Mesenchymal stem cell (in vitro differentiated cells and primary cell): ENCODE measurements around the gene FNBP1. TPM values are rescaled to one million over a fixed set of nuclear protein-coding genes. Genes with fewer than 3 reads are reported as not detected.
A peak's percentile ranks its signal among the peaks of the same experiment; 100 is the strongest.

ENCODE experiments used
- DNase-seq: peaks from one replicate; pipeline ENCODE4 v3.0.0-alpha.2; 2013
- H2AFZ ChIP-seq: one replicate; pipeline ENCODE4 v1.6.1; 2013; ENCODE audit warnings: low read depth, mild to moderate bottlenecking, control low read depth, inconsistent platforms, low read length, moderate library complexity
- H2AK5ac ChIP-seq: 2 replicates; pipeline ENCODE4 v1.6.1; 2013; ENCODE audit warnings: low read length, moderate library complexity, mild to moderate bottlenecking, inconsistent platforms; ENCODE audit not compliant: severe bottlenecking
- H2BK120ac ChIP-seq: one replicate; pipeline ENCODE4 v1.6.1; 2013; ENCODE audit warnings: low read depth, mild to moderate bottlenecking, inconsistent platforms, low read length, moderate library complexity
- H2BK12ac ChIP-seq, 2 experiments: one replicate each; pipeline ENCODE4 v1.6.1; 2013; ENCODE audit warnings: inconsistent platforms in 2 of 2, low read length in 2 of 2, mild to moderate bottlenecking in 2 of 2, moderate library complexity in 2 of 2, control low read depth in 1 of 2
- H2BK15ac ChIP-seq: one replicate; pipeline ENCODE4 v1.6.1; 2013; ENCODE audit warnings: mild to moderate bottlenecking, low read depth, inconsistent platforms; ENCODE audit not compliant: poor library complexity, severe bottlenecking
- H2BK5ac ChIP-seq: 2 replicates; pipeline ENCODE4 v1.6.1; 2013; ENCODE audit warnings: low read depth, mild to moderate bottlenecking, low read length, control low read depth, inconsistent platforms; ENCODE audit not compliant: poor library complexity, severe bottlenecking
- H3K14ac ChIP-seq, 2 experiments: one replicate each; pipeline ENCODE4 v1.6.1; 2013; ENCODE audit warnings: inconsistent platforms in 2 of 2, low read length in 2 of 2, control low read depth in 1 of 2, mild to moderate bottlenecking in 1 of 2, moderate library complexity in 1 of 2
- H3K18ac ChIP-seq, 2 experiments: one replicate each; pipeline ENCODE4 v1.6.1; 2013; ENCODE audit warnings: inconsistent platforms in 2 of 2, low read length in 2 of 2, control low read depth in 1 of 2, low read depth in 1 of 2, mild to moderate bottlenecking in 1 of 2
- H3K23ac ChIP-seq, 2 experiments: one replicate each; pipeline ENCODE4 v1.6.1; 2013; ENCODE audit warnings: inconsistent platforms in 2 of 2, low read length in 2 of 2, mild to moderate bottlenecking in 2 of 2, moderate library complexity in 2 of 2, control low read depth in 1 of 2
- H3K27ac ChIP-seq: 2 replicates; pipeline ENCODE4 v1.5.1; 2013; ENCODE audit warnings: mild to moderate bottlenecking, moderate library complexity, low read length, control low read depth, inconsistent platforms; ENCODE audit not compliant: poor library complexity, severe bottlenecking
- H3K27me3 ChIP-seq, 2 experiments: 2 replicates each; pipeline versions ENCODE4 v1.6.1 to v1.7.0; 2013; ENCODE audit warnings: low read length in 2 of 2, mild to moderate bottlenecking in 2 of 2, moderate library complexity in 2 of 2, control low read depth in 1 of 2, inconsistent platforms in 1 of 2; ENCODE audit not compliant: control insufficient read depth in 1 of 2, insufficient read depth in 1 of 2
- H3K36me3 ChIP-seq, 2 experiments: 2 replicates each; pipeline versions ENCODE4 v1.6.1 to v1.7.0; 2013; ENCODE audit warnings: low read length in 2 of 2, control low read depth in 1 of 2, inconsistent platforms in 1 of 2, low read depth in 1 of 2, mild to moderate bottlenecking in 1 of 2; ENCODE audit not compliant: insufficient read depth in 2 of 2, control insufficient read depth in 1 of 2
- H3K4ac ChIP-seq, 2 experiments: one replicate each; pipeline ENCODE4 v1.6.1; 2013; ENCODE audit warnings: inconsistent platforms in 2 of 2, low read length in 2 of 2, mild to moderate bottlenecking in 2 of 2, moderate library complexity in 2 of 2, control low read depth in 1 of 2, low read depth in 1 of 2
- H3K4me1 ChIP-seq: 2 replicates; pipeline ENCODE4 v1.6.1; 2013; ENCODE audit warnings: low read depth, low read length, control low read depth; ENCODE audit not compliant: control insufficient read depth, insufficient read depth
- H3K4me2 ChIP-seq: 2 replicates; pipeline ENCODE4 v1.6.1; 2013; ENCODE audit warnings: low read length, mild to moderate bottlenecking, inconsistent platforms; ENCODE audit not compliant: poor library complexity, severe bottlenecking
- H3K4me3 ChIP-seq, 2 experiments: 2 replicates each; pipeline versions ENCODE4 v1.5.1 to v1.7.0; 2013; ENCODE audit warnings: low read length in 2 of 2, mild to moderate bottlenecking in 2 of 2, control low read depth in 1 of 2, low read depth in 1 of 2; ENCODE audit not compliant: insufficient read depth in 1 of 2
- H3K79me1 ChIP-seq: replicated peaks from 2 replicates; pipeline ENCODE4 v1.6.1; 2013; ENCODE audit warnings: mild to moderate bottlenecking, control low read depth, low read length, inconsistent platforms; ENCODE audit not compliant: poor library complexity, severe bottlenecking
- H3K9ac ChIP-seq: 2 replicates; pipeline ENCODE4 v1.7.0; 2013; ENCODE audit warnings: mild to moderate bottlenecking, low read length, moderate library complexity
- H3K9me3 ChIP-seq: 2 replicates; pipeline ENCODE4 v1.7.0; 2013; ENCODE audit warnings: mild to moderate bottlenecking, low read length; ENCODE audit not compliant: control insufficient read depth
- H4K8ac ChIP-seq: one replicate; pipeline ENCODE4 v1.6.1; 2013; ENCODE audit warnings: inconsistent platforms, mild to moderate bottlenecking, low read length, moderate library complexity
- H4K91ac ChIP-seq: one replicate; pipeline ENCODE4 v1.6.1; 2013; ENCODE audit warnings: mild to moderate bottlenecking, low read length, inconsistent platforms
- WGBS: methylation state at CpG from one replicate; pipeline ENCODE4 v1.1.7; 2013; ENCODE audit warnings: mixed read lengths; 5-methylcytosine and 5-hydroxymethylcytosine counted together
- polyA plus RNA-seq, 2 experiments: library from polyadenylated mRNA; stranded (reverse); fragments of 200-250 nt; gene quantifications; one replicate each; pipeline ENCODE4 v1.2.3, GENCODE V29; 2013

FNBP1 gene
- 47.4 TPM for polyA plus RNA-seq (2013, experiment 1 of 2)
- 45.8 TPM for polyA plus RNA-seq (2013, experiment 2 of 2)

DNA sequence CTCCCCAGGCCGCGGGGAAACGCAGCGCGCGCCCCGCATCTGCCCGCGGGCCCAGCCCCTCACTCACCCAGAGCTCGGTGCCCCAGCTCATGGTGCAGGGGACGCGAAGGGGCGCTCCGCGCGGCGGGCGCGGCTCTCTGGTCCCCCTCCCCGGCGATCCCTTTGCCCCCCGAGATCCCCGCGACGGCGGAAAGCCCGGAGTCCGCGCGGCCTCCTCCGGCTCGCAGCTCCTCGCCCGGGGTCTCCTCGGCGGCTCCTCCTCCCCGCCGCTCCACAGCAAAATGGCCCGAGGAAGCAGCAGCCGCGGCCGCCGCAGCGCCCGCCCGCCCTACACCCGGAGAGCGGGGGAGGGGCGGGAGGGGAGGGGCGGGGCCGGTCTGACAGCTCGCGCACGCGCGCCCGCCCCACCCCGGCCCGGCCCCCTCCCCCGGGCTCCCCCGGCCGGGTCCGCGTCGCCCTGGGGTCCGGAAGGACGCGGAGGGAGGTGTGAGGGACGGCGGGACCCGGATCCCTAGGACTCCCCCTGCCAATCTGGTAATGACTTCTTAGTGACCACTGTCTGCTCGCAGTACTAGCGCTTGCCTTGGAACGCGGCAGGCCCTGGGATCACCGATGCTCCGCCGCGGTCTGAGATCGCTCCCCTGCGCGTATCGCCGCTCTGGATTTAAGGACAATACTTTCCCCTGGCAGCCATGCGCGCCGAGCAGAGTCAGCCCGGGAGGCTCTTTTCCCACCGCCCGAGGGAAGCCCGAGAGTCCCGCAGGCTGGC, at the start of gene FNBP1:
Gene FNBP1, minus strand, starts transcription at position 305 of the 769 bp plus-strand sequence. Its CDS starts 214 bp downstream, at position 91.
- peak within 1 kb of the TSS; percentile 95 for H2BK120ac ChIP-seq
- DNase-seq, result peak; percentile 84
- peak within 1 kb of the TSS; percentile 93 for H3K9ac ChIP-seq

GRCh38 chr9:130090915-130091314, 47.9 kb upstream of the FNBP1 start:
- Histone ChIP-seq H2BK120ac (no peak overlapping the region), H2BK15ac (no peak overlapping the region), H3K18ac (no peak overlapping the region), H3K14ac (no peak overlapping the region), H3K27ac (no peak overlapping the region), H2BK5ac (no peak overlapping the region), H3K9me3 (no peaks in the 10 kb centered on the region), H2AFZ (no peak overlapping the region), H3K4me2 (no peak overlapping the region), H3K79me1 (peaks cover 11% of the 10 kb centered on the region), H3K4me3 (no peak overlapping the region), H3K23ac (no peak overlapping the region), H3K9ac (no peak overlapping the region), H3K4me1 (no peaks in the 10 kb centered on the region), H2AK5ac (no peak overlapping the region), H4K8ac (no peak overlapping the region), H2BK12ac (no peak overlapping the region), H4K91ac (no peak overlapping the region), H3K4ac (no peak overlapping the region), H3K27me3 (no peaks in the 10 kb centered on the region), H3K36me3 (peaks cover 41 to 78% of the 10 kb centered on the region in 2 experiments)
- WGBS, result 91% methylated on average over 3 of the region's 3 CpGs
- DNase-seq, result no peak

More for the DNA sequence above, at the start of gene FNBP1:
- peak within 1 kb of the TSS; percentile 80 for H2BK15ac ChIP-seq
- peak within 1 kb of the TSS; percentile 95 to 98 for H3K18ac ChIP-seq
- no peak within 1 kb of the TSS for H2AK5ac ChIP-seq
- peak within 1 kb of the TSS in 1 of 2 experiments; percentile 99 for H3K23ac ChIP-seq
- H3K27ac ChIP-seq, result peak within 1 kb of the TSS; percentile 40
- H3K27me3 ChIP-seq, result no peaks in the 10 kb centered on the region
- peak within 1 kb of the TSS; percentile 90 for H4K91ac ChIP-seq
- H3K4me1 ChIP-seq, result peaks cover 12% of the 10 kb centered on the region
- H3K79me1 ChIP-seq, result peaks cover 13% of the 10 kb centered on the region
- H3K14ac ChIP-seq, result peak within 1 kb of the TSS; percentile 57 to 96
- H3K9me3 ChIP-seq, result no peaks in the 10 kb centered on the region
- H2AFZ ChIP-seq, result peak within 1 kb of the TSS; percentile 94
- peak within 1 kb of the TSS; percentile 95 to 99 for H3K4ac ChIP-seq
- H3K36me3 ChIP-seq, result peaks cover 0 to 4% of the 10 kb centered on the region in 2 experiments
- H3K4me2 ChIP-seq, result peak within 1 kb of the TSS; percentile 99
- peak within 1 kb of the TSS; percentile 28 to 90 for H2BK12ac ChIP-seq
- H3K4me3 ChIP-seq, result peak within 1 kb of the TSS; percentile 94 to 97
- H2BK5ac ChIP-seq, result no peak within 1 kb of the TSS
- WGBS, result under 1% methylated on average over 39 of the region's 92 CpGs
- H4K8ac ChIP-seq, result peak within 1 kb of the TSS; percentile 94

- 97% methylated on average over 12 of the region's 12 CpGs for WGBS
- Histone ChIP-seq H3K27ac (no peak overlapping the region), H2BK5ac (no peak overlapping the region), H3K4me3 (no peak overlapping the region), H3K27me3 (no peaks in the 10 kb centered on the region), H3K9me3 (no peaks in the 10 kb centered on the region), H4K91ac (no peak overlapping the region), H3K36me3 (peaks cover 40 to 84% of the 10 kb centered on the region in 2 experiments), H3K23ac (no peak overlapping the region), H2BK15ac (no peak overlapping the region), H3K4me1 (no peaks in the 10 kb centered on the region), H3K9ac (no peak overlapping the region), H2AFZ (no peak overlapping the region), H2AK5ac (no peak overlapping the region), H3K79me1 (peaks cover 7% of the 10 kb centered on the region), H3K18ac (no peak overlapping the region), H2BK12ac (no peak overlapping the region), H3K4ac (no peak overlapping the region), H2BK120ac (no peak overlapping the region), H3K4me2 (no peak overlapping the region), H3K14ac (no peak overlapping the region), H4K8ac (no peak overlapping the region)
- DNase-seq, result no peak
Observed at GRCh38 chr9:130089141-130089540, 46.2 kb upstream of the FNBP1 start.

DNA sequence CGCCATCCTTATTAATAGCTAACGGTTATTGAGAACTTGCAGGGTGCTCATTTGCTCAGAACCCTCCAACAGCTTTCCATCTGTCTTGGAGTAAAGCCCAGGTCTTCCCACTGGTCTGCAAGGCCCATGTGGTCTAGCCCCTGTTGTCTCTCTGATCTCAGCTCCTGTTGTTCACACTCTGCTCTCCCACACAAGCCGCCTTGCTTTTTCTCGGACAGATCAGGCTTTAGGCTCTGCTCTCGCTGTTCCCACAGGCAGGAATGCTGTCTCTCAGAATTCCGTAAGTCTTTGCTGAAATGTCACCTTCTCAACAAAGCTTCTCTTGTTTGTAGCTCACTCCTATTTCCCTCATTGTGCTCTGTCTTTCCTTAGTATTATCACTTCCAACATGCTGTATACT, 45.1 kb upstream of the FNBP1 start:
- peaks cover 35 to 81% of the 10 kb centered on the region in 2 experiments for H3K36me3 ChIP-seq
- H3K9me3 ChIP-seq, result no peaks in the 10 kb centered on the region
- H4K8ac ChIP-seq, result no peak overlapping the region
- H4K91ac ChIP-seq, result no peak overlapping the region
- H3K79me1 ChIP-seq, result peaks cover 2% of the 10 kb centered on the region
- no peak overlapping the region for H2AFZ ChIP-seq
- H2BK15ac ChIP-seq, result no peak overlapping the region
- H3K27me3 ChIP-seq, result no peaks in the 10 kb centered on the region
- H3K9ac ChIP-seq, result no peak overlapping the region
- H3K18ac ChIP-seq, result no peak overlapping the region
- no peak overlapping the region for H3K14ac ChIP-seq
- no peak overlapping the region for H3K27ac ChIP-seq
- H2BK12ac ChIP-seq, result no peak overlapping the region
- H3K4me3 ChIP-seq, result no peak overlapping the region
- H2AK5ac ChIP-seq, result no peak overlapping the region
- H3K4ac ChIP-seq, result no peak overlapping the region
- H2BK5ac ChIP-seq, result no peak overlapping the region
- 98% methylated on average over 6 of the region's 6 CpGs for WGBS
- no peak overlapping the region for H2BK120ac ChIP-seq
- no peak overlapping the region for H3K4me2 ChIP-seq
- no peak for DNase-seq
- H3K4me1 ChIP-seq, result no peaks in the 10 kb centered on the region
- no peak overlapping the region for H3K23ac ChIP-seq
